Stimulated activated CD8-positive, alpha-beta memory T cell treated with anti-CD3 and anti-CD28 coated beads, Interleukin-15, amount 100 ng/mL, for 1 hour (primary cell): Measurements from ENCODE around the gene XNDC1N.
"Not testable (repeated sequence)": the region's sequence is repeated elsewhere in the genome, so short reads cannot be mapped to it uniquely, and the experiment has no call there.

ENCODE experiments used
- DNase-seq: peaks from one replicate; pipeline ENCODE4 v3.0.0-alpha.2; 2020; ENCODE audit warnings: low read depth

The XNDC1N gene

GRCh38 chr11:71933141-71933933, 4.9 kb upstream of the XNDC1N start:
- no peak for DNase-seq

- DNase-seq = no peak
Measured at GRCh38 chr11:71931245-71931602, 2.8 kb upstream of the XNDC1N start.

- DNase-seq = no peak
Measured at GRCh38 chr11:71930556-71931244, 2.3 kb upstream of the XNDC1N start.

GRCh38 chr11:71929491-71929890, 1.1 kb upstream of the XNDC1N start:
- DNase-seq = no peak

- DNase-seq = peak; percentile 95
Measured at GRCh38 chr11:71928737-71929443, 496 bp upstream of the XNDC1N start, which contains the start of gene RNF121. Gene RNF121 (plus strand): TSS chr11:71929046. CDS start chr11:71929062, 16 bp downstream.

GRCh38 chr11:71917646-71918140, 10.7 kb downstream of the XNDC1N start:
- no peak for DNase-seq

- no peak for DNase-seq
Measured at GRCh38 chr11:71914617-71915189, 13.7 kb downstream of the XNDC1N start.

- no peak for DNase-seq
Measured at GRCh38 chr11:71913756-71914526, 14.5 kb downstream of the XNDC1N start.

- DNase-seq = not testable (repeated sequence)
Measured at GRCh38 chr11:71911986-71912340, 16.4 kb downstream of the XNDC1N start.

- DNase-seq = not testable (repeated sequence)
Measured at GRCh38 chr11:71911321-71911985, 16.9 kb downstream of the XNDC1N start.

GRCh38 chr11:71910775-71911174, 17.6 kb downstream of the XNDC1N start:
- DNase-seq = not testable (repeated sequence)

- DNase-seq = no peak
Measured at GRCh38 chr11:71908218-71908617, 20.2 kb downstream of the XNDC1N start.

- not testable (repeated sequence) for DNase-seq
Measured at GRCh38 chr11:71901137-71901536, 27.3 kb downstream of the XNDC1N start.

- DNase-seq = no peak
Measured at GRCh38 chr11:71895961-71896360, 32.4 kb downstream of the XNDC1N start.

- not testable (repeated sequence) for DNase-seq
Measured at GRCh38 chr11:71889181-71889872, 39.1 kb downstream of the XNDC1N start.

- DNase-seq = not testable (repeated sequence)
Measured at GRCh38 chr11:71888335-71889010, 39.9 kb downstream of the XNDC1N start.

GRCh38 chr11:71885806-71886205, 42.6 kb downstream of the XNDC1N start:
- not testable (repeated sequence) for DNase-seq
